Epidermal melanocyte (primary cell): ENCODE measurements around the gene PRRC2B.

ENCODE experiments used
- DNase-seq: peaks from one replicate; pipeline ENCODE4 v3.0.0; 2011; ENCODE audit warnings: low spot score; ENCODE audit not compliant: insufficient read length

PRRC2B gene

DNA sequence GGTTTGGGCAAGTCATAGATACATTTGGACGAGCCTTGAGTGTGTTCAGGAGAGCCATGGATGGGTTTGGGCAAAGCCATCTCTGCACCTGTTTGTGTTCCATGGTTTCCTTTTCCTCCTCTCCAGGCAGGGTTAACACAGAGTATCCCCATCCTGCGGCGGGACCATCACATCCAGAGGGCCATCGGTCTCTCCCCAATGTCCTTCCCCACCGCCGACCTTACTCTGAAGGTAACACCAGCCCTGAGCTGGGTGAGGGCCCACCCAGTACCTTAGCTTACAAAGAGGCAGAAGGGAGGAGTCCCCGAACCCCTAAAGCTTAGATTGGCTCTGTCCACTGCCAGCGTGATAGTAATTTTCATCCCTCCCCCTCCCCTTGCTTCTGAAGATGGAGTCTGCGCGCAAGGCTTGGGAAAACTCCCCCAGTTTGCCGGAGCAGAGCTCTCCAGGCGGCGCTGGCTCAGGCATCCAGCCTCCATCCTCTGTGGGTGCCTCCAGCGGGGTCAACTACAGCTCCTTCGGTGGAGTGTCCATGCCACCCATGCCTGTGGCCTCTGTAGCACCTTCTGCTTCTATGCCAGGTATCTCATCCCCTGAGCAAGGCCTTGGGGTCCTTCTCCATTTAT, 90.8 kb downstream of the PRRC2B start:
- DNase-seq = no peak

DNA sequence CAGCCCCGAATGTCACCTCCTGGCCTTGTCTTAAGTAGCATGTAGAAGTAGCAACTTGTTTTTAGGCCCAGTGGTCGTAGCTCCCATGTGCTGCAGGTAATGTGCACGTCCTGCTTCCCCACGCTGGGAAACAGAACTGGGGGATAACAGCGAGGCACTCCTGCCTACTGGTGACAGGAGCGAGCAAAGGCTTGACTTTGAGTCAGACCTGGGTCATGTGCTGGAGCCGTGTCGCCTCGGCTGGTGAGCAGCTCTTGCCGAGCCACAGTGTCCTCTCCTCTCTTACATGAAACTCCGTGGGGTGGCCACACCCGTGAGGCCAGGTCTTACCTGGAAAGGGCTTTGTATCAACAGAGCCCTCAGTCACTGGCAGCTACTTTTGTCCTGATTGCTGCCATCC, 91.3 kb downstream of the PRRC2B start:
- DNase-seq = no peak

DNA sequence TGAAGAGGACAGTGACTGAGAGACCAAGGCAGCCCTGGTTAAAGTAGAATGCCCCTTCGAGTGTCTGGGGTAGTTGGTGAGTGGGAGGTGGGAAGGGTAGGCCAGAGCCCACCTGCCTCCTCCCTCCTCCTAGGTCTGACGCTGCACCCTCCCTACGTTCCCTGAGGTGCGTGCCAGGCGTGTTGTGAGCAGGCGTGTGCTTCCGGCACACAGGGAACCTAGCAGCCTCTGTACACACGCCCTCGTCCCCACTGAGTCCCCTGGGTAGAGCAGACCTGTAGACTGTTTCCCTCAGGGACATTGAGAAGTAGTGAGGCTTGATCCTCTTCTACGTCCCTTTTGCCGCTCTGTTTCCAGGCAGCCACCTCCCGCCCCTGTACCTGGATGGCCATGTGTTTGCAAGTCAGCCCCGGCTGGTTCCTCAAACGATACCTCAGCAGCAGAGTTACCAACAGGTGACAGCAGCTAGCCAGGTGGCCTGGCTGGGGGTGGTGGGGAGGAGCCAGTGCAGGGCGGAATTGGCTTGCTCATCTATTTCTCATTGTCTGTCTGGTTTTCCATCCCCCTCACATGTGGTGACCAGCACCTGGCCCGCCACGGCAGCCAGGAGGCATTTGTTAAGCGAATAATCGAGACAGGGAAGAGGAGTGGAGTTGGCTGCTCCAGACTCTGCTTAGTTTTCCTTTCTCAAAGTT, 92.0 kb downstream of the PRRC2B start:
- DNase-seq = no peak

DNA sequence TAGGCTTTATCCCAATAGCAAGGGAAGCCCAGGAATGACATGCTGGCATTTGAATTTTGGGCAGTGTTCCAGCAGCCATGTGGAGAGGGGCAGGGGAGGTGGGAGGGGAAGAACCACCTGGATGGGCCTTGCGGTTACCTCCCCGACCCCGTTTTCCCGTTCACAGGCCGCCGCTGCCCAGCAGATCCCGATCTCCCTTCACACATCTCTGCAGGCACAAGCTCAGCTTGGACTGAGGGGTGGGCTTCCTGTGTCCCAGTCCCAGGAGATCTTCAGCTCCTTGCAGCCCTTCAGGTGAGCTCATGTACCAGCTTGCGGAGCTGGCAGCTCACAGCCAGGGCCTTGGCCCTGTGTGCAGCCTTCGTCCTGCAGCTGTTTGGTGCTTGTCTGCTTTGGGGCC, 93.1 kb downstream of the PRRC2B start:
- no peak for DNase-seq

DNA sequence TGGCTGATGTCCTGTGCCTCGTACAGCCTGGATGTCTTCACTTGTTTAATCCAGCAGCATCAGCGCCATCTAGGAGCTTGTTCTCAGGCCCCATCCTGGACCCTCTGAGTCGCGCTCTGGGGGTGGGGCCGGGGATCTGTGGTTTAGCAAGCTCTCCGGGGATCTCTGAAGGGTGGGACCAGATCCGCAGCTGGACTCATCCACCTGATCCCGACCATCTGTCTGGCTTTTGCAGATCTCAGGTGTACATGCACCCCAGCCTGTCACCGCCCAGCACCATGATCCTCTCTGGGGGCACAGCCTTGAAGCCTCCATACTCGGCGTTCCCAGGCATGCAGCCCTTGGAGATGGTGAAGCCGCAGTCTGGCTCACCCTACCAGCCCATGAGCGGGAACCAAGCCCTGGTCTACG, 93.7 kb downstream of the PRRC2B start:
- no peak for DNase-seq

DNA sequence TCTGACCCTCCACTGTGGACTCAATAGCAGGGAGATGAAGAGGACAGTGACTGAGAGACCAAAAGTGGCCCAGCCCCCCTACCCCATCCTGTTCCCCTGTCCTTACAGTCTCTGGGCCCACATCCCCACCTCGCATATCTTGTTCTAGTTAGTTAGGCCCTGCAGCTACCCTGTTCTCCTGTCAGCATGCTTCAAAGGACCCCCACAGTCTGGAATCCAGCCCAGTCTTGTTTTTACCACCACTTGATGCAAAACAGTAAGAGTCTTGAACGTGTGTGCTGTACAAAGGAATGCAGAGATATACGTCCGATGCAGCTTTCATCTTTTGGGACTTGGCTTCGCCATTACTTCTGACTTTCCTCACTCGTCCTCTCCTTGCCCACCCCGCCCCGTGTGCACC, 96.6 kb downstream of the PRRC2B start:
- DNase-seq = no peak

DNA sequence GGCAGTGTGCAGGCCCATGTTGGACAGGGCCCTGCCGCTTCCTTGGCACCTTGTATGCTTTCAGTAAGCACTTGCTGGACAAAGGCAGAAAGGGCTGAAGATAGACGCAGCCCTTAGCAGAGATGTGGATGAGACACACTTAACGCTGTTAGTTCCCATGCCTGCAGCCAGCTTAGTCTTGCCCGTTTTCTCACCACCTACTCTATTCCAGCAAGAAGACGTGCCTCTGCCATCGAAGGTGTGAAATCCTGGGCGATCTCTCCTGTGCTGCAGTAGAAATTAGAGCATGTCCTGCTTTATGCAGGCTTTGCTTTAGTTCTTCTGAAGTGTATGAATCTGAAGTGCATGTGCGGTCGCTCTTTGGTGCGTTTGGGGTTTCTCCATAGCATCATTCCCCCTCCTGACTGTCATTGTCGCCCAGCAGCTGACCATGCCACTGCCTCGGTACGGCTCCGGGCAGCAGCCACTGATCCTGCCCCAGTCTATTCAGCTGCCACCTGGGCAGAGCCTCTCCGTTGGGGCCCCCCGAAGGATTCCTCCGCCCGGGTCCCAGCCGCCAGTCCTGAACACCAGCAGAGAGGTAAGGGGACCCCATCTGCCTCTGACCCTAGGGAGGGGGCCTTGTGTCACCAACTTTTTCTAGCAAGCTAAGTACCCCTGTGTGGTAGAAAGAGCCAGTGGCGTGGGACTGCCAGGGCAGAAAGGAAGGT, 97.3 kb downstream of the PRRC2B start:
- no peak for DNase-seq

DNA sequence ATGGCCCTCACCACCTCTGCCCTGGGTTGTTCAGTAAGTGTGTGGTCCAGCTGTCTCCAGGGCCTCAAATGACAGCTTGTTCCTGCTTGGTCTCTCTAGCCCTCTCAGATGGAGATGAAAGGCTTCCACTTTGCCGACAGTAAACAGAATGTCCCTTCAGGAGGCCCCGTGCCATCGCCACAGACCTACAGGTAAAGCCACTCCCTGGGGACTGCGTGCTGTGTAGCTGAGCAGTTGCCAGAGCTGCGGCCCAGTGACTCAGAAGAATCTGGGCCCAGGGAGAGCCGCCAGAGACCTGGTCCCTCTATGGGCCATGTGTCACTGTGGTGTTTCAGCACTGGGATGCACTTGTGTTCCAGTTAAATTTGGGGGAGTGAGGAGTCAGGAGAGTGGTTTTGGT, 98.2 kb downstream of the PRRC2B start:
- DNase-seq = no peak

DNA sequence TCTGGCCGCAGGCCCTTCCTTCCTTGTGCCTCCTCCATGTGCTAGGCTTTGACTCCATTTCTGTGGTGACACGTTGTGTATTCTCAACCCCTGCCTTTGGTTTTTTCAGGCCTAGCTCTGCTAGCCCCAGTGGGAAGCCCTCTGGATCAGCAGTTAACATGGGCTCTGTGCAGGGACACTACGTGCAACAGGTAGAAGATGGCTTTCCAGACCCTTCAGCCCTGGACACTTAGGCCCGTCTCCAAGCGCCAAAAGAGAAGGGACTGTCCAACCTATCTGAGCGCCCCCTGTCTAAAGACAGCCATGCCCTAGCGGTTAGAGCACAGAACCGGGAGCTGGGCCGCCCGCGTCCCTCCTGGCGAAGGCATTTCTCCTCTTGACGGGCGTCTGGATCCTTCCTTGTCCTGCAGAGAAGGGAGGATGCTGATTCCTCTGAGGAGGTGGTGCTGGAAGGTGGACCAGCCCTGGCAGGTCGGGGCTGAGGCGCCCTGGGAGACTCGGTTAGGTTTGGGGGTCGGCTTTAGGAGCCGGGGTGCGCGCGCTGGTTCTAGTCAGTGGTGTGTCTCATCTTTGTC, 100.5 kb downstream of the PRRC2B start:
- DNase-seq = no peak

DNA sequence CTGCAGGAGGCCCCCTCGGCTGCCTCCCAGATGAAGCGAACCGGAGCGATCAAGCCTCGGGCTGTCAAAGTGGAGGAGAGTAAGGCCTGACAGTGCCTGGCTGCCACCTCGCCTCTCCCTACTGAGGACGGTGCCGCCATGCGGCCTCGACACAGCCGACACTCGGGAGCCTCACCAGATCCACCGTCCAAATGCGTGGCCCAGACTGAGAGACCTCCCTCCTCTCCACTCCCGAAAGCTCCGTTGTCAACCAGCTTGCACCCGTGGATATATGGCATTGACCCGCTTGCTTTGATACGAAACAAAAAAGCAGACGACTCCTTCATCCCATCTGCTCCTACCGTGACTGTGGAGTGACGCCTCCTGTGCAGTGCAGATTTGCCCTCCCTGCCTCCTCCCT, 101.9 kb downstream of the PRRC2B start:
- no peak for DNase-seq

DNA sequence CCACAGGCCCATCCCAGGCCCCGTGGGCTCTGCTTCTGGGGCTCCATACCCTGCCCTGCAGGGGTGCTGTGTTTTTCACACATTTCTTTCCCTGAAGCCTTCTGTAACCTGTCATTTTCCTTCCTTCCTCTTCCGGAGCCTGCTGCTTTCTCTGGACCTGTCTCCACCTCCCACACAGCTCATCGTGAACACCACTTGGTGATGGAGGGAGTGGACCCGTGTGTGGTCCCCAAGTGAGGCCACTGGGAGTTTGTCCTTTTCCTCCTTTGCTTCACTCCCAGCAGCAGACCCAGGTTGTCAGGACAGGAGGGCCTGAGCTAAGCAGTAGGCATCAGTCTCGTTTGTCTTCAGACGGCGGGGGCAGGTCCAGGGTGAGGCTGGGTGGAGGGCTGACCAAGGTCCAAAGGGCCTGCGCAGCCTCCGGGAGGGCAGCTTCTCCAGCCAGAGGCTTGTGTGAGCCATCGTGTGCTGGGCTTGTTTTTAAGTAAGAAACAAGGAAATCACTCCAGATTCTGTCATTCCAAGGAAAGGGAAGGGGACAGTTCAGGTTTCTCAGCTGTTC, 103.0 kb downstream of the PRRC2B start:
- no peak for DNase-seq

DNA sequence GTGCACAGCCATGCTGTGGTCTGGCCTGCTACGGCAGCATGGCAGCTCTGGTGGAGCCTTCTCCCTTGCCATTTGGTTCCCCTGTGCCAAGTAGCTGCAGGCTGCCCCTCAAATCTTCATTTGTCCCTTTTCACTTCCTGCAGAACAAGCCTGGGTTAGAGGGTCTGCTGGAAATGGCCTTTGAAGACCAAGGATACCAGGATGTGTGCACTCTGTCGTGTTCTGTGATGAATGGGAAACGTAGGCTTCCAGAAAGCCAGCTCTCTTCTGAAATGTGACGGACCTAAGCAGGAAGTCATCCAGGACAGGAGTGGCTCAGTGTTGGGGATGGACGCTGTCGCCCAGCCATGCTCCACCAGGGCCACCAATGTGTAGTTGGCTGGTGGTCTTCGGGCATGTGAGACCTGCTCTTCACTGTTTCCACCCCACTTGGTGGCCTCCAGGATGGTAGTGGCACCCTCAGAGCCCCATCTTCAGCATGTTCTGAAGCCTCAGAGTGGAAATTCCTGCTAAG, 105.4 kb downstream of the PRRC2B start:
- DNase-seq = no peak

DNA sequence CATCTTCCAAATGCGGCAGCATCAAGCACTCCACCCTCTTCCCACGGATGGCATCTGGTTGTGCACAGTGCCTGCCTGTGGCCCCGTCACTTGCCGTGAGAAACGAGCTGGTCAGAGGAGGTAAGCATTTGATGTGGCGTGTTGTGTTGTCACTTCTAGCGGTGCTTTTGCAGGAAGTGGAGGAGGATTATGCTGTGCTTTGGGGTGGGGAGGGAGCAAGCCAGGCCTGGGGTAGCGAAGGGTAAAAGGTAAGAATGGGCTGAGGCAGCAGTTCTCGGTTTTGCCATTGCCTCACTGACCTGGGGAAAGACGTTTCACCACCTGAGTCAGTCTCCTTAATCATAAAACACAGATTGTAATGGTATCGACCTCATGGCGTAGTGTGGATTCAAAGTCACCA, 106.5 kb downstream of the PRRC2B start:
- no peak for DNase-seq

DNA sequence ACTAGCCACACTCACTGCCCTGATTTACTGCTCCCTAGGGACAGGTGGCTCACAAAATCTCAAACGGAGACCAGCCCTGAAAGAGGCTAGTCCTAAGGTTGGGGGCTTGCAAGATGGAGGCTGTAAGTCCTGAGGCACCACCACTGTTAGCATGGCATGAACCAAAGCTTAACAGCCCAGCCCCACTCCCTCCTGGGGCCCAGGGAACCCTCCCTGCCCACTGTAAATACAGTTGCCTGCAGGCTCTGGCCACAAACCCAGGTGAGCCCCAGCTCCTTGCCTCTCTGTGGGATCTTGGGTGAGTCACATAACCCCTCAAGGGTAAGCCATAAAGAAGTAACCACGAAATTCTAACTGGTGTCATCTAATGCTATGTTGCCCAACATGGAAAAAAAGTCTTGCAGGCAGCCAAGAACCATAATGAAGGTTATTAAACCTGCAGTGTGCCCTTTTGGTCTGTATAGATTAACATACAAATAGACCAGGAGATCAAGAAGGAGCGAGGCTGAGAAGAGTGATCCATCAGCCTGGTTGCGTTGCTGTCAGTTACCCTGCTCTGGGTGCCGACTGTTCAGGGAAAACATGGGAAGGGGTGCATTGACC, 107.2 kb downstream of the PRRC2B start:
- DNase-seq = no peak

DNA sequence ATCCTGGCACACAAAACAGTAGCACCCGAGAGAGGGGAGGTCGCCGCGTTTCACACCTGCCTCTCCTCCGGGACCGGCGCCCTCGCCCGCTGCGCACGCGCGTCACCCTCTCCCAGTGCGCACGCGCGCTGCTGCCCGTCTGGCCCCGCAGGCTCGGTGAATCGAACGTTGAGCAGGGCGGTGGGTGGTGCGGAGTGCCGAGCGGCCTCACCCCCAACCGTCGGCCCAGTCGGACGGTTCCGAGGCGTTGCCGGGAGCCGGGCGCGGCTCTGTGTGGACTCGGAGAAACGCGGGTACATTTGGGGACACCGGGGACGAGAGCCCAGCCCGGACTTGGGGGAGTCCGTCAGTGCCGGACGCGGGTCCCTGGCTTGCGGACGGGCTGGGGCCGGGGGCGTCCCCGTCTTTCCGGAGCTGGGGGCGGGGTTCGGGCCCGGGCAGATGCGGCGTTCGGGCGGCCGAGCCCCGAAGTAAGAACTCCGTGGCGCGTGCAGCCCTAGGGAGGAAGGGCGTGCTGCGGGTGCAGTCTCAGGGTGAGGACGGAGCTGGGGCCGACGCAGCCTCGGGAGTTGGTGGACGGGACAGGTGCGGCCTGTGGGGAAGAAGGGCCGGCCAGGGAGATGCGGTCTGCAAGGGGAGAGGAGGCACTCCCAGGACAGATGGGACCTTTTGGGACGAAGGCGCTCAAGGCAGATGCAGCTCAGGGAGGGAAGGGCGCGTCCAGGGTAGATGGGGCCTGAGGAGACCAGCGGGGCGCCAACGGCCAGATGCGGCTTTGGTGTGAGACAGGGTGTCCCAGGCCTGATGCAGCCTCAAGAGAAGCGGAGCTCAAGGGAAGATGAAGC, 109.1 kb downstream of the PRRC2B start, which contains the start of gene POMT1:
Gene POMT1 (plus strand): TSS at position 138 of the 845 bp plus-strand sequence. CDS start 1,301 bp downstream, outside the sequence.
- peak; percentile 96 for DNase-seq

DNA sequence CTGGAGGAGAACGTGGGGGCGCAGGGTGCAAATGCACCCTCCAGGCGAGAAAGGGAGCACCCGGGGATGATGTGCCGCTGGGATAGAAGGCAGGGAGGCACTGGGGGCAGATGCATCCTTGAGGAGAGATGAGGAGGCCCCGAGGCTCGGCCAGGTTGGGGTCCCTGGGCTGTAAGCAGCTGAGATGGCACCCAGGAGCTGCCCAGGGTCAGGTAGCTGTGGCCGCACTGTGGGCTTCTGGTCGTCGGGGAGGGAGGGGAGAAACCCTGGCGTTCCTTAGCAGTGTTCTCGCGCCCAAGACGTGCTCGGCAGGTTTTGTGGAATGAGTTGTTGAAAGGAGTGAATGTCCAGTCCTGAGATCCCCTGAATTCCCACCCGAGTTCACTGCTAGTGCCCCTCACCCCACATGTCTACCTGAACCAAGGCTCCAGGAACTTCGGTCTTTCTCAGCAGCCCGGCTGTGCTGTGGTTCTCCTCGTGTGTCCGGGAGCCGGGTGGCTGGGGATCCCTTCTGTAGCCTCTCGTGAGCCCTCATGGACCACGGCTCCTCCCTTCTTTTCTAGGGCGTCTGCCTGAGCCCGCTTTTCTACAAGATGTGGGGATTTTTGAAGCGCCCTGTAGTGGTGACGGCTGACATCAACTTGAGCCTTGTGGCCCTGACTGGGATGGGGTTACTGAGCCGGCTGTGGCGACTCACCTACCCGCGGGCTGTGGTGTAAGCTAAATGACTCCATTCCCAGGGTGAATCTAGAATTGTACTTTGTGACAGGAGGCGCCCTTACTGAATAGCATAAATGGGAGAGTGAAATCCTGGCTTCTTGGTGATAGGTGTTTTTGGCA, 110.0 kb downstream of the PRRC2B start:
- DNase-seq = peak; percentile 37

DNA sequence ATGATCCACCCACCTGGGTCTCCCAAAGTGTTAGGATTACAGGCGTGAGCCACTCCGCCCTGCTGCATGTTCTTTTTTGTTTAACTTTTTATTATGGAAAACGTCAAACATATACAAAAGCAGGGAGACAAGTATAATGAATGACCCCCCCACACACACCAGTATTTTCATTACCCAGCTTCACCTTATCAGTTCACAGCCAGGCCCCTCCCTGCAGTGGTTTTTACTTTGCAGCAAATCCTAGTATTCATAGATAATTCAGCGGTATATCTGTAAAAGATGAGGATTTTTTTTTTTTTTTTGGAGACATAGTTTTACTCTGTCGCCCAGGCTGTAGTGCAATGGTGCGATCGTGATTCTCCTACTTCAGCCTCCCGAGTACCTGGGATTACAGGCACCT, 111.1 kb downstream of the PRRC2B start:
- no peak for DNase-seq

DNA sequence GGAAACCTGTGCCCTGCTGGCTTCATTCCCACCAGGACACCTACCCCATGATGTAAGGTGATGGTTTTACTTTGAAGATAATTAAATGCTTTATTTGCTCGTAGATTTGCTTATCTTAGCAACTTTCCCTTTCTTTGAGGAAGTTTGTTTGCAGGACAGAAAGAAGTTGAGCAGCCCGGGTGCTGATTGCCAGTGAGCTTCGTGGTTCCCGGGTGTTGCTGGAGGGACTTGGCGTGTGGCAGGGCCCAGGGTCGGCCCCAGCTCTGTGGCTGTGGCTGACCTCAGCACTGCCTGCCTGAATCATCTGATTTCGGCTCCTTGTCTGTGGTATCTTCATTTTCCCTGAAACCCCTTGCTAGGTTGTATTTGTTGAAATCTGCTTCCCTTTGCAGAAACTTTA, 117.5 kb downstream of the PRRC2B start:
- no peak for DNase-seq

DNA sequence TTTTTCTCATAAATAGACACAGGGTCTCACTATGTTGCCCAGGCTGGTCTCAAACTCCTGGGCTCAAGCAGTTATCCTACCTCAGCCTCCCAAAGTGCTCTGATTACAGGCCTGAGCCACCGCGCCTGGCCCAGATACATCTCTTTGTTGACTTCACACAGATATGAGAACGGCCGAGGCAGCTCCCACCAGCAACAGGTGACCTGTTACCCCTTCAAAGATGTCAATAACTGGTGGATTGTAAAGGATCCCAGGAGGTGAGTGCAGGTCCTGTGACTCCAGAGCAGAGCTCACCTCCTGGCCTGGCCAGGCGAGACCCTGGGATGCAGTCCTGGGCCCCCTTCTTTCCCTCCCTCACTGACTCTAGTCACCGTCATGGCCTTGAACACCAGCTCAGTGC, 118.0 kb downstream of the PRRC2B start:
- DNase-seq = no peak
